Stimulated activated CD8-positive, alpha-beta memory T cell treated with anti-CD3 and anti-CD28 coated beads, Interleukin-15, amount 100 ng/mL, for 4 hours (primary cell): ENCODE results near the gene SMYD3.
"Not testable (repeated sequence)": the region's sequence is repeated elsewhere in the genome, so short reads cannot be mapped to it uniquely, and the experiment has no call there.

Experiments used
- DNase-seq, 2 donors: peaks; one replicate each; pipeline ENCODE4 v3.0.0-alpha.2; 2020; ENCODE audit warnings: low read depth in 2 of 2

Gene SMYD3

GRCh38 chr1:246108278-246108925, 398.7 kb downstream of the SMYD3 start:
- DNase-seq, result no peak

GRCh38 chr1:246107516-246108277, 399.4 kb downstream of the SMYD3 start:
- DNase-seq, result no peak

GRCh38 chr1:246106342-246106763, 400.7 kb downstream of the SMYD3 start:
- no peak for DNase-seq

GRCh38 chr1:246104927-246105326, 402.2 kb downstream of the SMYD3 start:
- no peak for DNase-seq

GRCh38 chr1:246099570-246099969, 407.5 kb downstream of the SMYD3 start:
- DNase-seq, result no peak

- DNase-seq, result no peak
Measured at GRCh38 chr1:246096356-246096755, 410.7 kb downstream of the SMYD3 start.

- DNase-seq, result no peak
Measured at GRCh38 chr1:246095443-246095842, 411.6 kb downstream of the SMYD3 start.

GRCh38 chr1:246093230-246093629, 413.8 kb downstream of the SMYD3 start:
- no peak for DNase-seq

GRCh38 chr1:246092136-246092535, 414.9 kb downstream of the SMYD3 start:
- no peak for DNase-seq

- DNase-seq, result no peak
Measured at GRCh38 chr1:246091477-246091876, 415.6 kb downstream of the SMYD3 start.

- DNase-seq, result no peak
Measured at GRCh38 chr1:246086191-246086590, 420.9 kb downstream of the SMYD3 start.

- DNase-seq, result no peak
Measured at GRCh38 chr1:246083416-246083815, 423.7 kb downstream of the SMYD3 start.

GRCh38 chr1:246081856-246082668, 425.0 kb downstream of the SMYD3 start:
- no peak for DNase-seq

GRCh38 chr1:246081138-246081702, 425.9 kb downstream of the SMYD3 start:
- DNase-seq, result no peak

- DNase-seq, result no peak
Measured at GRCh38 chr1:246080031-246080430, 427.0 kb downstream of the SMYD3 start.

- no peak for DNase-seq
Measured at GRCh38 chr1:246078888-246079252, 428.2 kb downstream of the SMYD3 start.

- DNase-seq, result no peak
Measured at GRCh38 chr1:246078126-246078887, 428.8 kb downstream of the SMYD3 start.

GRCh38 chr1:246077476-246077875, 429.6 kb downstream of the SMYD3 start:
- DNase-seq, result no peak

GRCh38 chr1:246074421-246074820, 432.7 kb downstream of the SMYD3 start:
- no peak for DNase-seq

GRCh38 chr1:246072456-246072955, 434.6 kb downstream of the SMYD3 start:
- DNase-seq, result no peak

GRCh38 chr1:246071981-246072380, 435.1 kb downstream of the SMYD3 start:
- DNase-seq, result not testable (repeated sequence)
